Astrocyte of the cerebellum (primary cell): ENCODE measurements around the gene EREG.
"Not testable (repeated sequence)": the region's sequence is repeated elsewhere in the genome, so short reads cannot be mapped to it uniquely, and the experiment has no call there.

Experiments used
- DNase-seq: peaks from one replicate; pipeline ENCODE4 v3.0.0-alpha.2; 2011; ENCODE audit warnings: low read depth
- H3K4me3 ChIP-seq: 2 replicates; pipeline ENCODE4 v1.5.1; 2011; ENCODE audit warnings: mild to moderate bottlenecking, low read depth, low read length, moderate library complexity
- CTCF ChIP-seq: IDR thresholded peaks from 2 replicates; pipeline ENCODE4 v1.5.1; 2012; ENCODE audit warnings: low read length, low read depth, moderate library complexity, mild to moderate bottlenecking; ENCODE audit errors: missing control alignments
- in situ Hi-C: cut with HindIII; loops from 2 replicates; pipeline ENCODE4 v1.10.0; 2017; ENCODE audit warnings: low sequenced_read_pairs

Gene EREG

GRCh38 chr4:74397748-74398426 lies 32.9 kb downstream of the EREG start:
- no peak for TF ChIP-seq CTCF
- DNase-seq, result no peak
- in situ Hi-C loops, result loop anchor here (25.0 kb wide), 1 partner anchor 239 kb away; no protein-coding TSS in a partner anchor
- no peak overlapping the region for H3K4me3 ChIP-seq

GRCh38 chr4:74398894-74399589 lies 34.1 kb downstream of the EREG start:
- not testable (repeated sequence) for DNase-seq, H3K4me3 ChIP-seq
- in situ Hi-C loops, result loop anchor here (25.0 kb wide), 1 partner anchor 238 kb away; no protein-coding TSS in a partner anchor

GRCh38 chr4:74400395-74400794 lies 35.5 kb downstream of the EREG start:
- in situ Hi-C loops, result no loop called here
- H3K4me3 ChIP-seq, result no peak overlapping the region
- no peak for TF ChIP-seq CTCF
- DNase-seq, result no peak

- no peak for DNase-seq
- no peak overlapping the region for H3K4me3 ChIP-seq
- no peak for TF ChIP-seq CTCF
- in situ Hi-C loops, result no loop called here
Observed at GRCh38 chr4:74402692-74403456, 37.9 kb downstream of the EREG start.

- in situ Hi-C loops, result no loop called here
- TF ChIP-seq CTCF, result no peak
Observed at GRCh38 chr4:74407891-74408290, 42.9 kb downstream of the EREG start.

GRCh38 chr4:74408639-74409038 lies 43.7 kb downstream of the EREG start:
- in situ Hi-C loops, result no loop called here
- no peak overlapping the region for H3K4me3 ChIP-seq
- DNase-seq, result no peak
- no peak for TF ChIP-seq CTCF

More at GRCh38 chr4:74407891-74408290, 42.9 kb downstream of the EREG start:
- DNase-seq, result no peak
- no peak overlapping the region for H3K4me3 ChIP-seq
